OCI-LY3 (cell line): ENCODE data around the gene GNPDA1.

Experiments used
- EZH2phosphoT487 ChIP-seq: fragments of 200-600 bp; shearing (Covaris generic); IDR thresholded peaks from 2 replicates; pipeline ENCODE4 v1.6.1; 2018; ENCODE audit warnings: antibody characterized with exemption, mixed run types, low read depth
- TF ChIP-seq, protein P1 (sequence below): fragments of 200-600, 300-600 bp; sonication (generic); IDR thresholded peaks from 2 replicates; pipeline ENCODE4 v1.5.1; 2014; ENCODE audit warnings: antibody characterized with exemption, low read length, low read depth

DNA sequence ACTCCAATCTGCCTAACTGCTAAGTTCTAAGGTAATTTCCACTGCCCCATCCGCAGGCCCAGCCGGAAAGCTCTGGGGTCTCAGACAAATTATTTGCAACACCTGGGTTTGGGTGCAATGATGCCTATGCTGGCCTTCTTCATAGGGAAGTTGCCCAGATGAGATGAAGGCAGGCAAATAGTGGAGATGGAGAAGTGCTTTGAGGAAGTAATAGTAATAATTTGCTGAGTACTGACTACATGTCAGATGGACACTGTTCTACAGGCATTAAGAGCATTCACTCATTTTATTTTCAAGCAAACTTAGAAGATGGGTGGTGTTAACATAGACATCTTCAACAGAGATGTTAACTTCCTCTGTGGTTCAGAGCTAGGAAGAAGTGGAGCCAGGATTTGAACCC lies 58.6 kb downstream of the GNPDA1 start:
- TF ChIP-seq, protein P1, sequence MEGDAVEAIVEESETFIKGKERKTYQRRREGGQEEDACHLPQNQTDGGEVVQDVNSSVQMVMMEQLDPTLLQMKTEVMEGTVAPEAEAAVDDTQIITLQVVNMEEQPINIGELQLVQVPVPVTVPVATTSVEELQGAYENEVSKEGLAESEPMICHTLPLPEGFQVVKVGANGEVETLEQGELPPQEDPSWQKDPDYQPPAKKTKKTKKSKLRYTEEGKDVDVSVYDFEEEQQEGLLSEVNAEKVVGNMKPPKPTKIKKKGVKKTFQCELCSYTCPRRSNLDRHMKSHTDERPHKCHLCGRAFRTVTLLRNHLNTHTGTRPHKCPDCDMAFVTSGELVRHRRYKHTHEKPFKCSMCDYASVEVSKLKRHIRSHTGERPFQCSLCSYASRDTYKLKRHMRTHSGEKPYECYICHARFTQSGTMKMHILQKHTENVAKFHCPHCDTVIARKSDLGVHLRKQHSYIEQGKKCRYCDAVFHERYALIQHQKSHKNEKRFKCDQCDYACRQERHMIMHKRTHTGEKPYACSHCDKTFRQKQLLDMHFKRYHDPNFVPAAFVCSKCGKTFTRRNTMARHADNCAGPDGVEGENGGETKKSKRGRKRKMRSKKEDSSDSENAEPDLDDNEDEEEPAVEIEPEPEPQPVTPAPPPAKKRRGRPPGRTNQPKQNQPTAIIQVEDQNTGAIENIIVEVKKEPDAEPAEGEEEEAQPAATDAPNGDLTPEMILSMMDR = no peak
- no peak for TF ChIP-seq EZH2phosphoT487
